H9 (cell line): ENCODE results near the gene KCNC2. TPM values are rescaled to one million over a fixed set of nuclear protein-coding genes. Genes with fewer than 3 reads are reported as not detected.

ENCODE experiments used
- DNase-seq: peaks from one replicate; pipeline ENCODE4 v3.0.0-alpha.2; 2017
- H2AFZ ChIP-seq: one replicate; pipeline ENCODE4 v1.6.1; 2013; ENCODE audit warnings: mild to moderate bottlenecking, low read length, control low read depth, moderate library complexity
- H2AK5ac ChIP-seq: 2 replicates; pipeline ENCODE4 v1.6.1; 2013; ENCODE audit warnings: low read length, control low read depth, mixed read lengths; ENCODE audit not compliant: insufficient read length
- H2BK120ac ChIP-seq: one replicate; pipeline ENCODE4 v1.6.1; 2013; ENCODE audit warnings: low read depth, mild to moderate bottlenecking, low read length, control low read depth, inconsistent platforms; ENCODE audit not compliant: poor library complexity, severe bottlenecking
- H2BK12ac ChIP-seq: 2 replicates; pipeline ENCODE4 v1.6.1; 2013; ENCODE audit warnings: low read length, control low read depth, mixed read lengths, low read depth; ENCODE audit not compliant: insufficient read length
- H2BK15ac ChIP-seq: 2 replicates; pipeline ENCODE4 v1.6.1; 2013; ENCODE audit warnings: low read depth, low read length, control low read depth
- H2BK20ac ChIP-seq: one replicate; pipeline ENCODE4 v1.6.1; 2013; ENCODE audit warnings: low read depth, mild to moderate bottlenecking, low read length, control low read depth, inconsistent platforms; ENCODE audit not compliant: poor library complexity, severe bottlenecking
- H2BK5ac ChIP-seq: 2 replicates; pipeline ENCODE4 v1.6.1; 2013; ENCODE audit warnings: low read length, control low read depth, mixed read lengths; ENCODE audit not compliant: insufficient read length
- H3K14ac ChIP-seq: 2 replicates; pipeline ENCODE4 v1.6.1; 2013; ENCODE audit warnings: low read length, control low read depth; ENCODE audit not compliant: insufficient read depth
- H3K18ac ChIP-seq: 2 replicates; pipeline ENCODE4 v1.6.1; 2013; ENCODE audit warnings: low read depth, mild to moderate bottlenecking, mixed read lengths, low read length, control low read depth; ENCODE audit not compliant: insufficient read length
- H3K23ac ChIP-seq: 2 replicates; pipeline ENCODE4 v1.6.1; 2013; ENCODE audit warnings: low read length, control low read depth, mixed read lengths, low read depth; ENCODE audit not compliant: insufficient read length
- H3K23me2 ChIP-seq: 2 replicates; pipeline ENCODE4 v1.6.1; 2013; ENCODE audit warnings: low read depth, mild to moderate bottlenecking, mixed read lengths, low read length, control low read depth; ENCODE audit not compliant: insufficient read length, poor library complexity, severe bottlenecking
- H3K27ac ChIP-seq: 2 replicates; pipeline ENCODE4 v1.5.1; 2013; ENCODE audit warnings: low read length, control low read depth, mixed read lengths, low read depth; ENCODE audit not compliant: insufficient read length
- H3K27me3 ChIP-seq: 2 replicates; pipeline ENCODE4 v1.6.1; 2013; ENCODE audit warnings: low read length, control low read depth, inconsistent platforms; ENCODE audit not compliant: insufficient read depth
- H3K4ac ChIP-seq: 2 replicates; pipeline ENCODE4 v1.6.1; 2013; ENCODE audit warnings: low read depth, mild to moderate bottlenecking, control low read depth, inconsistent platforms, low read length, moderate library complexity
- H3K4me1 ChIP-seq: 2 replicates; pipeline ENCODE4 v1.6.1; 2013; ENCODE audit warnings: low read length, control low read depth, inconsistent platforms; ENCODE audit not compliant: insufficient read depth
- H3K4me2 ChIP-seq: 2 replicates; pipeline ENCODE4 v1.6.1; 2013; ENCODE audit warnings: low read length, control low read depth, mixed read lengths; ENCODE audit not compliant: insufficient read length, insufficient read depth
- H3K56ac ChIP-seq: 2 replicates; pipeline ENCODE4 v1.6.1; 2013; ENCODE audit warnings: low read depth, mild to moderate bottlenecking, mixed read lengths, low read length, control low read depth; ENCODE audit not compliant: insufficient read length
- H3K79me1 ChIP-seq: 2 replicates; pipeline ENCODE4 v1.6.1; 2013; ENCODE audit warnings: low read depth, mild to moderate bottlenecking, moderate library complexity, low read length, control low read depth, inconsistent platforms; ENCODE audit not compliant: insufficient read depth, poor library complexity, severe bottlenecking
- H3K79me2 ChIP-seq: 2 replicates; pipeline ENCODE4 v1.6.1; 2013; ENCODE audit warnings: low read length, control low read depth, inconsistent platforms; ENCODE audit not compliant: insufficient read depth
- H3K9ac ChIP-seq: 2 replicates; pipeline ENCODE4 v1.6.1; 2013; ENCODE audit warnings: low read length, control low read depth, mixed read lengths; ENCODE audit not compliant: insufficient read length; ENCODE audit errors: extremely low read depth
- H3K9me3 ChIP-seq: one replicate; pipeline ENCODE4 v1.6.1; 2013; ENCODE audit warnings: low read depth, low read length, inconsistent platforms; ENCODE audit not compliant: control insufficient read depth
- H3T11ph ChIP-seq: one replicate; pipeline ENCODE4 v1.6.1; 2013; ENCODE audit warnings: mild to moderate bottlenecking, low read length, control low read depth, inconsistent platforms
- H4K20me1 ChIP-seq: one replicate; pipeline ENCODE4 v1.6.1; 2013; ENCODE audit not compliant: control insufficient read depth, insufficient read length, insufficient read depth
- H4K5ac ChIP-seq: 2 replicates; pipeline ENCODE4 v1.6.1; 2013; ENCODE audit warnings: low read depth, mild to moderate bottlenecking, mixed read lengths, low read length, control low read depth; ENCODE audit not compliant: insufficient read length
- H4K8ac ChIP-seq: replicated peaks from 2 replicates; pipeline ENCODE4 v1.6.1; 2013; ENCODE audit warnings: low read length, control low read depth, mixed read lengths, low read depth; ENCODE audit not compliant: insufficient read length
- H4K91ac ChIP-seq: 2 replicates; pipeline ENCODE4 v1.6.1; 2013; ENCODE audit warnings: low read depth, mild to moderate bottlenecking, moderate library complexity, mixed read lengths, low read length, control low read depth; ENCODE audit not compliant: insufficient read length
- H3K27ac Mint-ChIP-seq, 3 experiments: 2 replicates in 2 of 3; 3 replicates in 1 of 3; pipeline ENCODE4 v1.8.0; 2020 to 2021; ENCODE audit warnings: mixed read lengths in 3 of 3, mild to moderate bottlenecking in 1 of 3, moderate library complexity in 1 of 3
- H3K27me3 Mint-ChIP-seq: 2 replicates; pipeline ENCODE4 v1.8.0; 2021; ENCODE audit warnings: low read depth, mild to moderate bottlenecking, moderate library complexity, mixed read lengths
- H3K36me3 Mint-ChIP-seq, 3 experiments: 2 replicates in 2 of 3; 3 replicates in 1 of 3; pipeline ENCODE4 v1.8.0; 2020 to 2021; ENCODE audit warnings: low read depth in 3 of 3, mixed read lengths in 3 of 3; ENCODE audit not compliant: insufficient read depth in 1 of 3
- H3K4me1 Mint-ChIP-seq, 2 experiments: 2 replicates each; pipeline ENCODE4 v1.8.0; 2020; ENCODE audit warnings: mixed read lengths in 2 of 2
- H3K4me3 Mint-ChIP-seq, 2 experiments: 2 replicates in 1 of 2; 3 replicates in 1 of 2; pipeline ENCODE4 v1.8.0; 2020 to 2021; ENCODE audit warnings: mild to moderate bottlenecking in 2 of 2, mixed read lengths in 2 of 2, moderate library complexity in 1 of 2
- H3K9me3 Mint-ChIP-seq, 2 experiments: 2 replicates in 1 of 2; 3 replicates in 1 of 2; pipeline ENCODE4 v1.8.0; 2020; ENCODE audit warnings: mild to moderate bottlenecking in 2 of 2, mixed read lengths in 2 of 2, moderate library complexity in 1 of 2
- WGBS: extraction: QIAGEN DNeasy Blood & Tissue Kit; methylation state at CpG from one replicate; pipeline ENCODE4 v1.1.7; 2013; ENCODE audit warnings: missing lambda C conversion rate, low lambda C conversion rate, mixed read lengths; ENCODE audit not compliant: insufficient read length; ENCODE audit errors: extremely low coverage; 5-methylcytosine and 5-hydroxymethylcytosine counted together
- total RNA-seq: library from RNA; stranded (reverse); gene quantifications from 2 replicates; pipeline ENCODE4 v1.2.1, GENCODE V29; 2021
- TF ChIP-seq, protein P1 (sequence below): fragments of 200-600 bp; sonication (generic); conservative IDR thresholded peaks from 3 replicates; pipeline ENCODE4 v1.8.0; 2021; ENCODE audit warnings: antibody characterized with exemption, mild to moderate bottlenecking

KCNC2 gene
- total RNA-seq, 1 experiment from 2014 or later, result not detected

GRCh38 chr12:75121036-75121705 lies 88.5 kb downstream of the KCNC2 start:
- no peak overlapping the region for H3K4me2 ChIP-seq

More at GRCh38 chr12:75121036-75121705, 88.5 kb downstream of the KCNC2 start:
- no peak overlapping the region for H2AK5ac ChIP-seq
- no peak overlapping the region for H2AFZ ChIP-seq
- Mint-ChIP-seq H3K9me3 (no peaks in the 10 kb centered on the region), H3K4me3 (no peak overlapping the region), H3K36me3 (no peaks in the 10 kb centered on the region), H3K27me3 (no peaks in the 10 kb centered on the region), H3K4me1 (no peaks in the 10 kb centered on the region), H3K27ac (no peak overlapping the region)
- WGBS, result no CpG with 5 or more reads among the region's 2 CpGs
- H3K4ac ChIP-seq, result no peak overlapping the region
- no peak overlapping the region for H4K5ac ChIP-seq
- H2BK15ac ChIP-seq, result no peak overlapping the region
- no peak overlapping the region for H3K27ac ChIP-seq
- no peak overlapping the region for H3K56ac ChIP-seq
- H3K4me1 ChIP-seq, result no peaks in the 10 kb centered on the region
- no peaks in the 10 kb centered on the region for H4K20me1 ChIP-seq
- H4K8ac ChIP-seq, result no peak overlapping the region
- H3K9me3 ChIP-seq, result no peaks in the 10 kb centered on the region
- no peak overlapping the region for H2BK5ac ChIP-seq
- no peak overlapping the region for H2BK12ac ChIP-seq
- no peaks in the 10 kb centered on the region for H3K27me3 ChIP-seq
- no peak overlapping the region for H3T11ph ChIP-seq
- TF ChIP-seq, protein P1, sequence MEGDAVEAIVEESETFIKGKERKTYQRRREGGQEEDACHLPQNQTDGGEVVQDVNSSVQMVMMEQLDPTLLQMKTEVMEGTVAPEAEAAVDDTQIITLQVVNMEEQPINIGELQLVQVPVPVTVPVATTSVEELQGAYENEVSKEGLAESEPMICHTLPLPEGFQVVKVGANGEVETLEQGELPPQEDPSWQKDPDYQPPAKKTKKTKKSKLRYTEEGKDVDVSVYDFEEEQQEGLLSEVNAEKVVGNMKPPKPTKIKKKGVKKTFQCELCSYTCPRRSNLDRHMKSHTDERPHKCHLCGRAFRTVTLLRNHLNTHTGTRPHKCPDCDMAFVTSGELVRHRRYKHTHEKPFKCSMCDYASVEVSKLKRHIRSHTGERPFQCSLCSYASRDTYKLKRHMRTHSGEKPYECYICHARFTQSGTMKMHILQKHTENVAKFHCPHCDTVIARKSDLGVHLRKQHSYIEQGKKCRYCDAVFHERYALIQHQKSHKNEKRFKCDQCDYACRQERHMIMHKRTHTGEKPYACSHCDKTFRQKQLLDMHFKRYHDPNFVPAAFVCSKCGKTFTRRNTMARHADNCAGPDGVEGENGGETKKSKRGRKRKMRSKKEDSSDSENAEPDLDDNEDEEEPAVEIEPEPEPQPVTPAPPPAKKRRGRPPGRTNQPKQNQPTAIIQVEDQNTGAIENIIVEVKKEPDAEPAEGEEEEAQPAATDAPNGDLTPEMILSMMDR, result no peak
- DNase-seq, result no peak
- H3K79me1 ChIP-seq, result no peaks in the 10 kb centered on the region
- no peaks in the 10 kb centered on the region for H3K23me2 ChIP-seq
- H3K79me2 ChIP-seq, result no peaks in the 10 kb centered on the region
- H2BK20ac ChIP-seq, result no peak overlapping the region
- no peak overlapping the region for H2BK120ac ChIP-seq
- H4K91ac ChIP-seq, result no peak overlapping the region
- no peak overlapping the region for H3K14ac ChIP-seq
- no peak overlapping the region for H3K18ac ChIP-seq
- H3K9ac ChIP-seq, result no peak overlapping the region
- no peak overlapping the region for H3K23ac ChIP-seq
